NB4 (cell line): ENCODE results near the gene MVD.

ENCODE experiments used
- DNase-seq: peaks from one replicate; pipeline ENCODE4 v3.0.0; 2010; ENCODE audit warnings: low read depth
- H3K4me3 ChIP-seq: one replicate; pipeline ENCODE4 v1.5.1; 2011; ENCODE audit warnings: mild to moderate bottlenecking, low read depth, low read length, moderate library complexity
- CTCF ChIP-seq: IDR thresholded peaks from one replicate; pipeline ENCODE4 v1.5.1; 2012; ENCODE audit warnings: low read depth, low read length
- MAX ChIP-seq: IDR thresholded peaks from 2 replicates; pipeline ENCODE4 v1.6.1; 2011; ENCODE audit warnings: low read depth, low read length
- MYC ChIP-seq: IDR thresholded peaks from 2 replicates; pipeline ENCODE4 v1.6.1; 2011; ENCODE audit warnings: low read depth, low read length
- POLR2A ChIP-seq: IDR thresholded peaks from 2 replicates; pipeline ENCODE4 v1.6.1; 2011; ENCODE audit warnings: mild to moderate bottlenecking; ENCODE audit not compliant: insufficient read length; ENCODE audit errors: extremely low read depth

Gene MVD

GRCh38 chr16:88665148-88665547, 2.3 kb upstream of the MVD start:
- DNase-seq = no peak

GRCh38 chr16:88662222-88662842, 559 bp downstream of the MVD start:
- TF ChIP-seq CTCF (no peak), MAX (no peak), POLR2A (no peak), MYC (no peak)
- DNase-seq = peak; percentile 39
- H3K4me3 ChIP-seq = peak overlapping the region; percentile 76

More at GRCh38 chr16:88665148-88665547, 2.3 kb upstream of the MVD start:
- no peak for TF ChIP-seq CTCF
- TF ChIP-seq MYC = no peak
- TF ChIP-seq MAX = no peak
- TF ChIP-seq POLR2A = no peak
- no peak overlapping the region for H3K4me3 ChIP-seq

- peak overlapping the region; percentile 76 for H3K4me3 ChIP-seq
- TF ChIP-seq POLR2A (no peak), MAX (no peak), CTCF (no peak), MYC (no peak)
- no peak for DNase-seq
Measured at GRCh38 chr16:88661468-88661867, 1.4 kb downstream of the MVD start.

- no peak overlapping the region for H3K4me3 ChIP-seq
- DNase-seq = no peak
- TF ChIP-seq CTCF (no peak), POLR2A (no peak), MYC (no peak), MAX (no peak)
Measured at GRCh38 chr16:88659160-88659559, 3.7 kb downstream of the MVD start.

GRCh38 chr16:88658714-88659113, 4.2 kb downstream of the MVD start:
- TF ChIP-seq CTCF = no peak
- TF ChIP-seq POLR2A = no peak
- TF ChIP-seq MYC = no peak
- no peak for TF ChIP-seq MAX
- no peak for DNase-seq
- no peak overlapping the region for H3K4me3 ChIP-seq
